GM12878 (cell line): Measurements from ENCODE around the gene GALC. TPM values are rescaled to one million over a fixed set of nuclear protein-coding genes. Genes with fewer than 3 reads are reported as not detected.

Source experiments
- CBX3 ChIP-seq: fragments of 200-600 bp; sonication (generic); IDR thresholded peaks from 2 replicates; pipeline ENCODE4 v1.6.1; 2016; ENCODE audit warnings: low read depth, borderline replicate concordance
- CHD4 ChIP-seq: fragments of 200-600 bp; sonication (generic); IDR thresholded peaks from 2 replicates; pipeline ENCODE4 v1.6.1; 2016; ENCODE audit warnings: mild to moderate bottlenecking
- EGR1 ChIP-seq, 2 experiments: IDR thresholded peaks; 1 replicate in 1 of 2; 2 replicates in 1 of 2; pipeline ENCODE4 v1.6.1; 2011 to 2012; ENCODE audit warnings: low read depth in 2 of 2, low read length in 2 of 2, borderline replicate concordance in 1 of 2, mild to moderate bottlenecking in 1 of 2, moderate library complexity in 1 of 2
- EP300 ChIP-seq, 2 experiments: fragments of 150-350 bp in 1 of 2; IDR thresholded peaks; 2 replicates each; pipeline ENCODE4 v1.6.1; 2011 to 2012; ENCODE audit warnings: low read depth in 2 of 2, low read length in 2 of 2, borderline replicate concordance in 1 of 2, improper control_type of control experiment in 1 of 2, inconsistent platforms in 1 of 2; ENCODE audit not compliant: control insufficient read depth in 1 of 2
- GATAD2B ChIP-seq: fragments of 450-650 bp; conservative IDR thresholded peaks from 2 replicates; pipeline ENCODE4 v1.6.1; 2017; ENCODE audit warnings: low read depth, mild to moderate bottlenecking, moderate library complexity
- JUNB ChIP-seq: IDR thresholded peaks from 2 replicates; pipeline ENCODE4 v1.6.1; 2016; ENCODE audit warnings: antibody characterized with exemption, mild to moderate bottlenecking
- LARP7 ChIP-seq: fragments of 450-650 bp; IDR thresholded peaks from 2 replicates; pipeline ENCODE4 v1.6.1; 2017; ENCODE audit warnings: mild to moderate bottlenecking
- MXI1 ChIP-seq: fragments of 150-350 bp; IDR thresholded peaks from 2 replicates; pipeline ENCODE4 v1.6.1; 2011; ENCODE audit warnings: low read depth, mild to moderate bottlenecking, inconsistent platforms, low read length, improper control_type of control experiment
- NFYB ChIP-seq: IDR thresholded peaks from 2 replicates; pipeline ENCODE4 v1.6.1; 2011; ENCODE audit warnings: low read depth, mild to moderate bottlenecking, low read length, improper control_type of control experiment, moderate library complexity; ENCODE audit not compliant: insufficient read depth
- NR2F1 ChIP-seq: fragments of 450-650 bp; conservative IDR thresholded peaks from 2 replicates; pipeline ENCODE4 v1.6.1; 2017; ENCODE audit warnings: mild to moderate bottlenecking
- POLR2A ChIP-seq: IDR thresholded peaks from 2 replicates; pipeline ENCODE4 v1.6.1; 2011; ENCODE audit warnings: low read depth, mild to moderate bottlenecking, low read length
- RAD51 ChIP-seq: fragments of 450-650 bp; IDR thresholded peaks from 2 replicates; pipeline ENCODE4 v1.6.1; 2016; ENCODE audit warnings: moderate library complexity, mild to moderate bottlenecking, inconsistent platforms
- RB1 ChIP-seq: fragments of 450-650 bp; formaldehyde crosslinking; IDR thresholded peaks from 2 replicates; pipeline ENCODE4 v1.6.1; 2017; ENCODE audit warnings: mild to moderate bottlenecking, borderline replicate concordance
- RCOR1 ChIP-seq: conservative IDR thresholded peaks from 2 replicates; pipeline ENCODE4 v1.6.1; 2012; ENCODE audit warnings: low read depth, low read length, improper control_type of control experiment
- RUNX3 ChIP-seq: IDR thresholded peaks from 2 replicates; pipeline ENCODE4 v1.6.1; 2012; ENCODE audit warnings: low read length, inconsistent platforms
- SMAD1 ChIP-seq: fragments of 450-650 bp; IDR thresholded peaks from 2 replicates; pipeline ENCODE4 v1.6.1; 2018; ENCODE audit warnings: mild to moderate bottlenecking, low read depth; ENCODE audit not compliant: partially characterized antibody
- SMAD5 ChIP-seq: IDR thresholded peaks from 2 replicates; pipeline ENCODE4 v1.6.1; 2016; ENCODE audit warnings: antibody characterized with exemption, low read depth
- SMARCA5 ChIP-seq: fragments of 450-650 bp; IDR thresholded peaks from 2 replicates; pipeline ENCODE4 v1.6.1; 2017; ENCODE audit warnings: mild to moderate bottlenecking
- SRF ChIP-seq, 2 experiments: IDR thresholded peaks; 2 replicates each; pipeline ENCODE4 v1.6.1; 2011; ENCODE audit warnings: low read depth in 2 of 2, low read length in 2 of 2, mild to moderate bottlenecking in 1 of 2, moderate library complexity in 1 of 2
- STAT3 ChIP-seq: IDR thresholded peaks from 2 replicates; pipeline ENCODE4 v1.6.1; 2011; ENCODE audit warnings: low read depth, low read length, improper control_type of control experiment
- SUPT20H ChIP-seq: IDR thresholded peaks from 2 replicates; pipeline ENCODE4 v1.6.1; 2011; ENCODE audit warnings: low read depth, mild to moderate bottlenecking, low read length, moderate library complexity, borderline replicate concordance; ENCODE audit not compliant: control insufficient read depth
- TARDBP ChIP-seq: IDR thresholded peaks from 2 replicates; pipeline ENCODE4 v1.6.1; 2016; ENCODE audit warnings: borderline replicate concordance
- TCF3 ChIP-seq: IDR thresholded peaks from 2 replicates; pipeline ENCODE4 v1.6.1; 2012; ENCODE audit warnings: low read depth, mild to moderate bottlenecking, low read length, borderline replicate concordance; ENCODE audit not compliant: insufficient read depth
- TCF7 ChIP-seq: IDR thresholded peaks from 2 replicates; pipeline ENCODE4 v1.6.1; 2014; ENCODE audit warnings: antibody characterized with exemption, borderline replicate concordance
- ZBED1 ChIP-seq: IDR thresholded peaks from 2 replicates; pipeline ENCODE4 v1.6.1; 2016; ENCODE audit warnings: borderline replicate concordance
- polyA plus RNA-seq, 11 experiments: library from polyadenylated mRNA; depleted of rRNA in 4 of 11; unstranded in 6 of 11; stranded (reverse) in 5 of 11; fragments of >200 nt; fragmentation: Nextera tagmentation in 4 of 11; fragmentation: Illumina TruSeq in 1 of 11; extraction: Ambion mirVana in 4 of 11; extraction: Trizol in 1 of 11; gene quantifications; 1 replicate in 1 of 11; 2 replicates in 10 of 11; pipeline versions ENCODE4 v1.2.1 to v1.2.3, GENCODE V29; 2011 to 2016; ENCODE audit warnings: inconsistent platforms in 2 of 11, missing spikeins in 2 of 11, low read depth in 1 of 11
- total RNA-seq, 4 experiments: library from RNA; depleted of rRNA in 3 of 4; stranded (reverse); fragments of >200 nt in 3 of 4; fragmentation: Illumina TruSeq in 1 of 4; extraction: Trizol in 1 of 4; gene quantifications; 2 replicates each; pipeline versions ENCODE4 v1.2.1 to v1.2.3, GENCODE V29; 2013 to 2021
- TF ChIP-seq, protein P1 (sequence below): IDR thresholded peaks from 2 replicates; pipeline ENCODE4 v1.6.1; 2011; ENCODE audit warnings: borderline replicate concordance, low read depth, mild to moderate bottlenecking, moderate library complexity, low read length; ENCODE audit not compliant: insufficient read depth, poor library complexity, severe bottlenecking
- TF ChIP-seq, protein P2 (sequence below): IDR thresholded peaks from 2 replicates; pipeline ENCODE4 v1.6.1; 2012; ENCODE audit warnings: low read depth, low read length, improper control_type of control experiment
- TF ChIP-seq, protein P3 (sequence below): fragments of 450-650 bp; formaldehyde crosslinking; IDR thresholded peaks from 2 replicates; pipeline ENCODE4 v1.5.0; 2022; ENCODE audit warnings: mild to moderate bottlenecking, missing genetic modification characterization

The GALC gene
- total and polyA plus RNA-seq, 10 of the 15 experiments (the other 5 are each of a cell fraction or from before 2014, with no cell fraction given) = 1.3 to 14.0 (median 4.5) TPM

DNA sequence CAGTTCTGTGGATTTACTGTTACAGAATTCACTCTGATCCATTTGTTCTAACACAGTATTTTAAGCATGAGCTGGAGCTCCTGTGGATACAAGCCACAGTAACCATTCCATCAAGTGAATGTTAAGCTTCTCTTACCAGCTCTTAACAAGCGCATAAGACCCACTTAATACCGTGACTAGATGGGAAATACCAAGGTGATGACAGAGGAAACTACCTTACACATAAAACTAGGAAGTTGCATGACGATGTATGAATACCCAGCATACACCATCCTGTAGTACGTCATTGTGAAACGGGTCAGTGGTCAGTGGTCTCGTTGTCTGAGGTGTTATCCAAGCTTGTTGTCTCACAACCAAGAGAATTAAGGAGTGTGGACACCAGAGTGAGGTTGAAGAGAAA, 2.0 kb upstream of the GALC start (continued):
- TF ChIP-seq POLR2A (peak; percentile 26; the same call in 1 of the 2 replicates), CHD4 (no peak), RUNX3 (peak; percentile 91), GATAD2B (no peak; the same call in 1 of the 2 replicates), RCOR1 (no peak), NFYB (no peak), STAT3 (no peak; the same call in 1 of the 2 replicates), SMAD5 (0 out of 2 replicates have a peak, but pooled peaks have one; percentile 45), CBX3 (no peak), EGR1 (IDR thresholded peaks at IDR 0.05; ENCODE audit: borderline replicate concordance in 1 of 2, low read depth in 2 of 2, low read length in 2 of 2) (no peak), TCF7 (no peak), SMARCA5 (no peak), TCF3 (no peak), SMAD1 (peak; percentile 73), NR2F1 (peak; percentile 67; the same call in 1 of the 2 replicates), EP300 (IDR thresholded peaks at IDR 0.05; ENCODE audit: borderline replicate concordance in 1 of 2, control insufficient read depth in 1 of 2, low read depth in 2 of 2, low read length in 2 of 2) (peak; percentile 93 to 95; a peak in 2 of 4 replicates), MXI1 (no peak), SRF (IDR thresholded peaks at IDR 0.05; ENCODE audit: low read depth in 2 of 2, low read length in 2 of 2) (no peak), ZBED1 (peak; percentile 59; the same call in 1 of the 2 replicates), TARDBP (no peak), RAD51 (no peak), JUNB (peak; percentile 85), RB1 (no peak), SUPT20H (no peak), LARP7 (no peak)
- TF ChIP-seq, protein P1, sequence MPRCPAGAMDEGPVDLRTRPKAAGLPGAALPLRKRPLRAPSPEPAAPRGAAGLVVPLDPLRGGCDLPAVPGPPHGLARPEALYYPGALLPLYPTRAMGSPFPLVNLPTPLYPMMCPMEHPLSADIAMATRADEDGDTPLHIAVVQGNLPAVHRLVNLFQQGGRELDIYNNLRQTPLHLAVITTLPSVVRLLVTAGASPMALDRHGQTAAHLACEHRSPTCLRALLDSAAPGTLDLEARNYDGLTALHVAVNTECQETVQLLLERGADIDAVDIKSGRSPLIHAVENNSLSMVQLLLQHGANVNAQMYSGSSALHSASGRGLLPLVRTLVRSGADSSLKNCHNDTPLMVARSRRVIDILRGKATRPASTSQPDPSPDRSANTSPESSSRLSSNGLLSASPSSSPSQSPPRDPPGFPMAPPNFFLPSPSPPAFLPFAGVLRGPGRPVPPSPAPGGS = no peak
- TF ChIP-seq, protein P2, sequence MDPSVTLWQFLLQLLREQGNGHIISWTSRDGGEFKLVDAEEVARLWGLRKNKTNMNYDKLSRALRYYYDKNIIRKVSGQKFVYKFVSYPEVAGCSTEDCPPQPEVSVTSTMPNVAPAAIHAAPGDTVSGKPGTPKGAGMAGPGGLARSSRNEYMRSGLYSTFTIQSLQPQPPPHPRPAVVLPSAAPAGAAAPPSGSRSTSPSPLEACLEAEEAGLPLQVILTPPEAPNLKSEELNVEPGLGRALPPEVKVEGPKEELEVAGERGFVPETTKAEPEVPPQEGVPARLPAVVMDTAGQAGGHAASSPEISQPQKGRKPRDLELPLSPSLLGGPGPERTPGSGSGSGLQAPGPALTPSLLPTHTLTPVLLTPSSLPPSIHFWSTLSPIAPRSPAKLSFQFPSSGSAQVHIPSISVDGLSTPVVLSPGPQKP = no peak
- TF ChIP-seq, protein P3, sequence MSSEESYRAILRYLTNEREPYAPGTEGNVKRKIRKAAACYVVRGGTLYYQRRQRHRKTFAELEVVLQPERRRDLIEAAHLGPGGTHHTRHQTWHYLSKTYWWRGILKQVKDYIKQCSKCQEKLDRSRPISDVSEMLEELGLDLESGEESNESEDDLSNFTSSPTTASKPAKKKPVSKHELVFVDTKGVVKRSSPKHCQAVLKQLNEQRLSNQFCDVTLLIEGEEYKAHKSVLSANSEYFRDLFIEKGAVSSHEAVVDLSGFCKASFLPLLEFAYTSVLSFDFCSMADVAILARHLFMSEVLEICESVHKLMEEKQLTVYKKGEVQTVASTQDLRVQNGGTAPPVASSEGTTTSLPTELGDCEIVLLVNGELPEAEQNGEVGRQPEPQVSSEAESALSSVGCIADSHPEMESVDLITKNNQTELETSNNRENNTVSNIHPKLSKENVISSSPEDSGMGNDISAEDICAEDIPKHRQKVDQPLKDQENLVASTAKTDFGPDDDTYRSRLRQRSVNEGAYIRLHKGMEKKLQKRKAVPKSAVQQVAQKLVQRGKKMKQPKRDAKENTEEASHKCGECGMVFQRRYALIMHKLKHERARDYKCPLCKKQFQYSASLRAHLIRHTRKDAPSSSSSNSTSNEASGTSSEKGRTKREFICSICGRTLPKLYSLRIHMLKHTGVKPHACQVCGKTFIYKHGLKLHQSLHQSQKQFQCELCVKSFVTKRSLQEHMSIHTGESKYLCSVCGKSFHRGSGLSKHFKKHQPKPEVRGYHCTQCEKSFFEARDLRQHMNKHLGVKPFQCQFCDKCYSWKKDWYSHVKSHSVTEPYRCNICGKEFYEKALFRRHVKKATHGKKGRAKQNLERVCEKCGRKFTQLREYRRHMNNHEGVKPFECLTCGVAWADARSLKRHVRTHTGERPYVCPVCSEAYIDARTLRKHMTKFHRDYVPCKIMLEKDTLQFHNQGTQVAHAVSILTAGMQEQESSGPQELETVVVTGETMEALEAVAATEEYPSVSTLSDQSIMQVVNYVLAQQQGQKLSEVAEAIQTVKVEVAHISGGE (CRISPR knock-in tag) = no peak
